ENCODE results near the gene GLIS1. TPM values are rescaled to one million over a fixed set of nuclear protein-coding genes. Genes with fewer than 3 reads are reported as not detected.

The GLIS1 gene
- total and polyA plus RNA-seq, 2 experiments from 2014 or later, result 0.26 to 0.31 TPM

DNA sequence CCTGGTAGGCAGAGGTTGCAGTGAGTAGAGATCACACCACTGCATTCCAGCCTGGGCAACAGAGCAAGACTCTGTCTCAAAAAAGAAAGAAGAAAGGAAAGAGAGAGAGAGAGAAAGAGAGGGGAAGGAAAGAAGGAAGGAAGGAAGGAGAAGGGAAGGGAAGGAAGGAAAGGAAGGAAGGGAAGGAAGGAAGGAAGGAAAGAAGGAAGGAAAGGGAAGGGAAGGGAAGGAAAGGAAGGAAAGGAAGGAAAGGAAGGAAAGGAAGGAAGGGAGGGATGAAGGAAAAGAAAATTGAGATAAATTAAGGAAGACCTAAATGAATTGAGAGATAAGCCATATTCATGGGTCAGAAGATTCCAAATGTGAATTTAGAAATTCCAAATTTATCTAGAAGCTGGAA lies 92.2 kb downstream of the GLIS1 start:
- peaks cover 19% of the 10 kb centered on the region; the same call in 2 of the 3 replicates for H3K4me1 Mint-ChIP-seq
- no peaks in the 10 kb centered on the region for H3F3A ChIP-seq (replicated peaks; ENCODE audit: low read depth)
- H3K27me3 Mint-ChIP-seq (ENCODE audit: insufficient read depth, low read depth, poor library complexity), result peaks cover 10% of the 10 kb centered on the region
- DNase-seq (ENCODE audit: low spot score), result no peak
- no peak overlapping the region for H3K27ac ChIP-seq (ENCODE audit: low read depth)
- no peak overlapping the region for H3K4me3 ChIP-seq
- no peaks in the 10 kb centered on the region for H3K79me2 ChIP-seq (replicated peaks; ENCODE audit: insufficient read depth)
- H3K36me3 ChIP-seq (ENCODE audit: insufficient read depth), result no peaks in the 10 kb centered on the region
- no peak overlapping the region for H3K4me2 ChIP-seq
- no peak overlapping the region for H3K27ac Mint-ChIP-seq
- ATAC-seq, result no peak
- H3K9me3 Mint-ChIP-seq, result no peaks in the 10 kb centered on the region
- H3K4me1 ChIP-seq (ENCODE audit: insufficient read depth), result no peaks in the 10 kb centered on the region
- no peaks in the 10 kb centered on the region; the same call in 2 of the 3 replicates for H3K36me3 Mint-ChIP-seq (ENCODE audit: low read depth)
- no peak overlapping the region for H3K4me3 Mint-ChIP-seq
- no peaks in the 10 kb centered on the region for H3K27me3 ChIP-seq (ENCODE audit: insufficient read depth)
- H2AFZ ChIP-seq, result no peak overlapping the region
- H3K9me2 ChIP-seq (ENCODE audit: insufficient read depth), result no peaks in the 10 kb centered on the region
- TF ChIP-seq, protein P1, sequence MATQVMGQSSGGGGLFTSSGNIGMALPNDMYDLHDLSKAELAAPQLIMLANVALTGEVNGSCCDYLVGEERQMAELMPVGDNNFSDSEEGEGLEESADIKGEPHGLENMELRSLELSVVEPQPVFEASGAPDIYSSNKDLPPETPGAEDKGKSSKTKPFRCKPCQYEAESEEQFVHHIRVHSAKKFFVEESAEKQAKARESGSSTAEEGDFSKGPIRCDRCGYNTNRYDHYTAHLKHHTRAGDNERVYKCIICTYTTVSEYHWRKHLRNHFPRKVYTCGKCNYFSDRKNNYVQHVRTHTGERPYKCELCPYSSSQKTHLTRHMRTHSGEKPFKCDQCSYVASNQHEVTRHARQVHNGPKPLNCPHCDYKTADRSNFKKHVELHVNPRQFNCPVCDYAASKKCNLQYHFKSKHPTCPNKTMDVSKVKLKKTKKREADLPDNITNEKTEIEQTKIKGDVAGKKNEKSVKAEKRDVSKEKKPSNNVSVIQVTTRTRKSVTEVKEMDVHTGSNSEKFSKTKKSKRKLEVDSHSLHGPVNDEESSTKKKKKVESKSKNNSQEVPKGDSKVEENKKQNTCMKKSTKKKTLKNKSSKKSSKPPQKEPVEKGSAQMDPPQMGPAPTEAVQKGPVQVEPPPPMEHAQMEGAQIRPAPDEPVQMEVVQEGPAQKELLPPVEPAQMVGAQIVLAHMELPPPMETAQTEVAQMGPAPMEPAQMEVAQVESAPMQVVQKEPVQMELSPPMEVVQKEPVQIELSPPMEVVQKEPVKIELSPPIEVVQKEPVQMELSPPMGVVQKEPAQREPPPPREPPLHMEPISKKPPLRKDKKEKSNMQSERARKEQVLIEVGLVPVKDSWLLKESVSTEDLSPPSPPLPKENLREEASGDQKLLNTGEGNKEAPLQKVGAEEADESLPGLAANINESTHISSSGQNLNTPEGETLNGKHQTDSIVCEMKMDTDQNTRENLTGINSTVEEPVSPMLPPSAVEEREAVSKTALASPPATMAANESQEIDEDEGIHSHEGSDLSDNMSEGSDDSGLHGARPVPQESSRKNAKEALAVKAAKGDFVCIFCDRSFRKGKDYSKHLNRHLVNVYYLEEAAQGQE (IDR thresholded peaks at IDR 0.05; ENCODE audit: unreplicated experiment), result no peak
- TF ChIP-seq NANOG (IDR thresholded peaks at IDR 0.05; ENCODE audit: borderline replicate concordance) (no peak), EZH2 (IDR thresholded peaks at IDR 0.05; ENCODE audit: low read depth, unreplicated experiment) (no peak), POLR2AphosphoS5 (IDR thresholded peaks at IDR 0.05; ENCODE audit: low read depth) (no peak), ZNF114 (CRISPR knock-in tag; IDR thresholded peaks at IDR 0.05) (no peak), CREB1 (CRISPR knock-in tag; IDR thresholded peaks at IDR 0.05; ENCODE audit: low read depth) (no peak)
- TF ChIP-seq, protein P2, sequence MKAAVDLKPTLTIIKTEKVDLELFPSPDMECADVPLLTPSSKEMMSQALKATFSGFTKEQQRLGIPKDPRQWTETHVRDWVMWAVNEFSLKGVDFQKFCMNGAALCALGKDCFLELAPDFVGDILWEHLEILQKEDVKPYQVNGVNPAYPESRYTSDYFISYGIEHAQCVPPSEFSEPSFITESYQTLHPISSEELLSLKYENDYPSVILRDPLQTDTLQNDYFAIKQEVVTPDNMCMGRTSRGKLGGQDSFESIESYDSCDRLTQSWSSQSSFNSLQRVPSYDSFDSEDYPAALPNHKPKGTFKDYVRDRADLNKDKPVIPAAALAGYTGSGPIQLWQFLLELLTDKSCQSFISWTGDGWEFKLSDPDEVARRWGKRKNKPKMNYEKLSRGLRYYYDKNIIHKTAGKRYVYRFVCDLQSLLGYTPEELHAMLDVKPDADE (IDR thresholded peaks at IDR 0.05), result no peak
- TF ChIP-seq, protein P3, sequence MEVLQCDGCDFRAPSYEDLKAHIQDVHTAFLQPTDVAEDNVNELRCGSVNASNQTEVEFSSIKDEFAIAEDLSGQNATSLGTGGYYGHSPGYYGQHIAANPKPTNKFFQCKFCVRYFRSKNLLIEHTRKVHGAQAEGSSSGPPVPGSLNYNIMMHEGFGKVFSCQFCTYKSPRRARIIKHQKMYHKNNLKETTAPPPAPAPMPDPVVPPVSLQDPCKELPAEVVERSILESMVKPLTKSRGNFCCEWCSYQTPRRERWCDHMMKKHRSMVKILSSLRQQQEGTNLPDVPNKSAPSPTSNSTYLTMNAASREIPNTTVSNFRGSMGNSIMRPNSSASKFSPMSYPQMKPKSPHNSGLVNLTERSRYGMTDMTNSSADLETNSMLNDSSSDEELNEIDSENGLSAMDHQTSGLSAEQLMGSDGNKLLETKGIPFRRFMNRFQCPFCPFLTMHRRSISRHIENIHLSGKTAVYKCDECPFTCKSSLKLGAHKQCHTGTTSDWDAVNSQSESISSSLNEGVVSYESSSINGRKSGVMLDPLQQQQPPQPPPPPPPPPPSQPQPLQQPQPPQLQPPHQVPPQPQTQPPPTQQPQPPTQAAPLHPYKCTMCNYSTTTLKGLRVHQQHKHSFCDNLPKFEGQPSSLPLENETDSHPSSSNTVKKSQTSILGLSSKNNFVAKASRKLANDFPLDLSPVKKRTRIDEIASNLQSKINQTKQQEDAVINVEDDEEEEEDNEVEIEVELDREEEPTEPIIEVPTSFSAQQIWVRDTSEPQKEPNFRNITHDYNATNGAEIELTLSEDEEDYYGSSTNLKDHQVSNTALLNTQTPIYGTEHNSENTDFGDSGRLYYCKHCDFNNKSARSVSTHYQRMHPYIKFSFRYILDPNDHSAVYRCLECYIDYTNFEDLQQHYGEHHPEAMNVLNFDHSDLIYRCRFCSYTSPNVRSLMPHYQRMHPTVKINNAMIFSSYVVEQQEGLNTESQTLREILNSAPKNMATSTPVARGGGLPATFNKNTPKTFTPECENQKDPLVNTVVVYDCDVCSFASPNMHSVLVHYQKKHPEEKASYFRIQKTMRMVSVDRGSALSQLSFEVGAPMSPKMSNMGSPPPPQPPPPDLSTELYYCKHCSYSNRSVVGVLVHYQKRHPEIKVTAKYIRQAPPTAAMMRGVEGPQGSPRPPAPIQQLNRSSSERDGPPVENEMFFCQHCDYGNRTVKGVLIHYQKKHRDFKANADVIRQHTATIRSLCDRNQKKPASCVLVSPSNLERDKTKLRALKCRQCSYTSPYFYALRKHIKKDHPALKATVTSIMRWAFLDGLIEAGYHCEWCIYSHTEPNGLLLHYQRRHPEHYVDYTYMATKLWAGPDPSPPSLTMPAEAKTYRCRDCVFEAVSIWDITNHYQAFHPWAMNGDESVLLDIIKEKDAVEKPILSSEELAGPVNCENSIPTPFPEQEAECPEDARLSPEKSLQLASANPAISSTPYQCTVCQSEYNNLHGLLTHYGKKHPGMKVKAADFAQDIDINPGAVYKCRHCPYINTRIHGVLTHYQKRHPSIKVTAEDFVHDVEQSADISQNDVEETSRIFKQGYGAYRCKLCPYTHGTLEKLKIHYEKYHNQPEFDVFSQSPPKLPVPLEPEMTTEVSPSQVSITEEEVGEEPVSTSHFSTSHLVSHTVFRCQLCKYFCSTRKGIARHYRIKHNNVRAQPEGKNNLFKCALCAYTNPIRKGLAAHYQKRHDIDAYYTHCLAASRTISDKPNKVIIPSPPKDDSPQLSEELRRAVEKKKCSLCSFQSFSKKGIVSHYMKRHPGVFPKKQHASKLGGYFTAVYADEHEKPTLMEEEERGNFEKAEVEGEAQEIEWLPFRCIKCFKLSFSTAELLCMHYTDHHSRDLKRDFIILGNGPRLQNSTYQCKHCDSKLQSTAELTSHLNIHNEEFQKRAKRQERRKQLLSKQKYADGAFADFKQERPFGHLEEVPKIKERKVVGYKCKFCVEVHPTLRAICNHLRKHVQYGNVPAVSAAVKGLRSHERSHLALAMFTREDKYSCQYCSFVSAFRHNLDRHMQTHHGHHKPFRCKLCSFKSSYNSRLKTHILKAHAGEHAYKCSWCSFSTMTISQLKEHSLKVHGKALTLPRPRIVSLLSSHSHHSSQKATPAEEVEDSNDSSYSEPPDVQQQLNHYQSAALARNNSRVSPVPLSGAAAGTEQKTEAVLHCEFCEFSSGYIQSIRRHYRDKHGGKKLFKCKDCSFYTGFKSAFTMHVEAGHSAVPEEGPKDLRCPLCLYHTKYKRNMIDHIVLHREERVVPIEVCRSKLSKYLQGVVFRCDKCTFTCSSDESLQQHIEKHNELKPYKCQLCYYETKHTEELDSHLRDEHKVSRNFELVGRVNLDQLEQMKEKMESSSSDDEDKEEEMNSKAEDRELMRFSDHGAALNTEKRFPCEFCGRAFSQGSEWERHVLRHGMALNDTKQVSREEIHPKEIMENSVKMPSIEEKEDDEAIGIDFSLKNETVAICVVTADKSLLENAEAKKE (CRISPR knock-in tag; IDR thresholded peaks at IDR 0.05), result no peak
- H4K20me1 ChIP-seq (replicated peaks; ENCODE audit: insufficient read depth), result no peaks in the 10 kb centered on the region

Data from GM23338 (cell line).